ENCODE measurements around the gene MEIS2.

Gene MEIS2

GRCh38 chr15:36933255-36933990 is 166.9 kb downstream of the MEIS2 start (continued):
- TF ChIP-seq ZXDB (tag by site-specific recombination; IDR thresholded peaks at IDR 0.05) (no peak), ZNF529 (tag by site-specific recombination; IDR thresholded peaks at IDR 0.05; ENCODE audit: insufficient replicate concordance) (no peak), ZNF266 (tag by site-specific recombination; IDR thresholded peaks at IDR 0.05; ENCODE audit: low read depth) (no peak), ZNF626 (tag by site-specific recombination; IDR thresholded peaks at IDR 0.05) (no peak), ELK4 (IDR thresholded peaks at IDR 0.05; ENCODE audit: borderline replicate concordance, low read depth, low read length) (no peak), MEIS1 (CRISPR knock-in tag; IDR thresholded peaks at IDR 0.05; ENCODE audit: borderline replicate concordance) (no peak)

- H3K27ac ChIP-seq (ENCODE audit: extremely low read depth, low read depth, low read length) = no peak overlapping the region
- H3K4me3 ChIP-seq (ENCODE audit: low read depth, low read length) = no peak overlapping the region
- TF ChIP-seq FEZF1 (tag by site-specific recombination; IDR thresholded peaks at IDR 0.05) (no peak), GFI1B (tag by site-specific recombination; IDR thresholded peaks at IDR 0.05) (no peak), ZNF701 (tag by site-specific recombination; IDR thresholded peaks at IDR 0.05) (no peak), ZNF24 (tag by site-specific recombination; IDR thresholded peaks at IDR 0.05) (no peak), ZNF560 (tag by site-specific recombination; IDR thresholded peaks at IDR 0.05; ENCODE audit: borderline replicate concordance) (no peak), ZNF513 (tag by site-specific recombination; IDR thresholded peaks at IDR 0.05) (no peak), HOXD13 (CRISPR knock-in tag; IDR thresholded peaks at IDR 0.05; ENCODE audit: borderline replicate concordance) (no peak), PRDM6 (tag by site-specific recombination; IDR thresholded peaks at IDR 0.05) (no peak), BCL6B (tag by site-specific recombination; IDR thresholded peaks at IDR 0.05) (no peak), ZNF239 (tag by site-specific recombination; IDR thresholded peaks at IDR 0.05) (no peak), ZNF280C (tag by site-specific recombination; IDR thresholded peaks at IDR 0.05) (no peak), ZBTB48 (tag by site-specific recombination; IDR thresholded peaks at IDR 0.05) (no peak), ZNF138 (tag by site-specific recombination; IDR thresholded peaks at IDR 0.05; ENCODE audit: borderline replicate concordance) (no peak), ZNF366 (tag by site-specific recombination; conservative IDR thresholded peaks at IDR 0.05) (no peak), OVOL3 (tag by site-specific recombination; IDR thresholded peaks at IDR 0.05) (no peak), ZNF423 (tag by site-specific recombination; IDR thresholded peaks at IDR 0.05) (no peak), ZBTB7A (tag by site-specific recombination; IDR thresholded peaks at IDR 0.05; ENCODE audit: low read depth) (no peak), ZNF148 (tag by site-specific recombination; IDR thresholded peaks at IDR 0.05; ENCODE audit: borderline replicate concordance) (no peak), ZNF211 (tag by site-specific recombination; IDR thresholded peaks at IDR 0.05; ENCODE audit: low read depth) (no peak)
- H3K4me1 ChIP-seq (ENCODE audit: control insufficient read depth, insufficient read depth, low read length) = no peaks in the 10 kb centered on the region; the same call in 1 of the 2 replicates
- H3K36me3 ChIP-seq (ENCODE audit: control insufficient read depth in 2 of 2, insufficient read depth in 1 of 2, low read length in 2 of 2) = no peaks in the 10 kb centered on the region; a peak in 1 of 3 replicates
- POLR2A ChIA-PET = no interaction called here
- no peaks in the 10 kb centered on the region for H3K9me3 ChIP-seq (ENCODE audit: control insufficient read depth, insufficient read depth, low read depth, low read length)
- CTCF ChIA-PET = no interaction called here
Observed at GRCh38 chr15:36932070-36932469, 168.3 kb downstream of the MEIS2 start.

Data from HEK293 (cell line).